HepG2 (cell line): Measurements from ENCODE around the gene CHN2. TPM values are rescaled to one million over a fixed set of nuclear protein-coding genes. Genes with fewer than 3 reads are reported as not detected.

Experiments
- FLYWCH1 ChIP-seq: sonication (generic); formaldehyde crosslinking; IDR thresholded peaks from 2 replicates; pipeline ENCODE4 v1.8.1; 2023; ENCODE audit warnings: mild to moderate bottlenecking, missing genetic modification reagents
- FOXA1 ChIP-seq, 2 experiments: fragments of 450-650 bp in 1 of 2; sonication (generic) in 1 of 2; formaldehyde crosslinking in 1 of 2; IDR thresholded peaks; 2 replicates each; pipeline versions ENCODE4 v1.4.0 to v1.6.1; 2016 to 2020; ENCODE audit warnings: missing genetic modification reagents in 1 of 2
- FOXA3 ChIP-seq: IDR thresholded peaks from 2 replicates; pipeline ENCODE4 v1.6.1; 2016; ENCODE audit warnings: missing genetic modification reagents, missing compliant biosample characterization
- GATAD2A ChIP-seq: IDR thresholded peaks from 2 replicates; pipeline ENCODE4 v1.6.1; 2016
- HOXA3 ChIP-seq: sonication (generic); formaldehyde crosslinking; IDR thresholded peaks from 2 replicates; pipeline ENCODE4 v1.5.0; 2020; ENCODE audit warnings: missing genetic modification reagents
- IRX3 ChIP-seq: sonication (generic); formaldehyde crosslinking; IDR thresholded peaks from 2 replicates; pipeline ENCODE4 v1.8.1; 2023; ENCODE audit warnings: mild to moderate bottlenecking, low read depth, missing genetic modification reagents, borderline replicate concordance
- MEIS1 ChIP-seq: sonication (generic); formaldehyde crosslinking; IDR thresholded peaks from 2 replicates; pipeline ENCODE4 v1.9.0; 2021; ENCODE audit warnings: mild to moderate bottlenecking, missing genetic modification reagents, moderate library complexity, borderline replicate concordance
- NFIC ChIP-seq: IDR thresholded peaks from 2 replicates; pipeline ENCODE4 v1.6.1; 2012; ENCODE audit warnings: mild to moderate bottlenecking, low read length, inconsistent platforms
- PATZ1 ChIP-seq: sonication (generic); formaldehyde crosslinking; IDR thresholded peaks from 2 replicates; pipeline ENCODE4 v1.4.0; 2020; ENCODE audit warnings: missing genetic modification reagents
- RFX3 ChIP-seq: IDR thresholded peaks from 2 replicates; pipeline ENCODE4 v1.6.1; 2016; ENCODE audit warnings: missing biosample characterization, missing genetic modification reagents
- polyA plus RNA-seq, 8 experiments: library from polyadenylated mRNA; depleted of rRNA in 3 of 8; stranded (reverse) in 7 of 8; unstranded in 1 of 8; fragments of >200 nt; fragmentation: Illumina TruSeq in 4 of 8; extraction: Trizol in 4 of 8; gene quantifications; 2 replicates each; pipeline versions ENCODE4 v1.2.1 to v1.2.3, GENCODE V29; 2011 to 2016; ENCODE audit warnings: low read depth in 4 of 8, missing spikeins in 1 of 8, mixed read lengths in 1 of 8; ENCODE audit not compliant: insufficient read depth in 1 of 8
- total RNA-seq, 5 experiments: library from RNA; depleted of rRNA; stranded (reverse); fragments of >200 nt; fragmentation: Illumina TruSeq; extraction: Trizol; gene quantifications; 2 replicates each; pipeline ENCODE4 v1.2.3, GENCODE V29; 2016; ENCODE audit warnings: low read depth in 1 of 5
- TF ChIP-seq, protein P1 (sequence below), 2 experiments: fragments of 450-650 bp in 1 of 2; sonication (generic) in 1 of 2; formaldehyde crosslinking; IDR thresholded peaks; 2 replicates each; pipeline versions ENCODE4 v1.5.0 to v1.8.0; 2020 to 2022; ENCODE audit warnings: mild to moderate bottlenecking in 1 of 2, missing genetic modification reagents in 1 of 2

The CHN2 gene
- total and polyA plus RNA-seq, 2 of the 13 experiments (the other 11 are each of a cell fraction or from before 2014, with no cell fraction given), result 23.5 to 30.5 TPM

- no peak for TF ChIP-seq MEIS1 (CRISPR knock-in tag)
- no peak for TF ChIP-seq HOXA3 (CRISPR knock-in tag)
- TF ChIP-seq IRX3 (CRISPR knock-in tag), result no peak
- TF ChIP-seq, protein P1, sequence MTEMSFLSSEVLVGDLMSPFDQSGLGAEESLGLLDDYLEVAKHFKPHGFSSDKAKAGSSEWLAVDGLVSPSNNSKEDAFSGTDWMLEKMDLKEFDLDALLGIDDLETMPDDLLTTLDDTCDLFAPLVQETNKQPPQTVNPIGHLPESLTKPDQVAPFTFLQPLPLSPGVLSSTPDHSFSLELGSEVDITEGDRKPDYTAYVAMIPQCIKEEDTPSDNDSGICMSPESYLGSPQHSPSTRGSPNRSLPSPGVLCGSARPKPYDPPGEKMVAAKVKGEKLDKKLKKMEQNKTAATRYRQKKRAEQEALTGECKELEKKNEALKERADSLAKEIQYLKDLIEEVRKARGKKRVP (CRISPR knock-in tag; IDR thresholded peaks at IDR 0.05), result 0 out of 4 replicates have a peak, but pooled peaks of 1 of the 2 experiments have one; percentile 22
- TF ChIP-seq NFIC, result 0 out of 2 replicates have a peak, but pooled peaks have one; percentile 19
- TF ChIP-seq RFX3, result no peak
- peak; percentile 33; the same call in 1 of the 2 replicates for TF ChIP-seq PATZ1 (CRISPR knock-in tag)
- TF ChIP-seq FLYWCH1 (CRISPR knock-in tag), result no peak
- peak; percentile 48 for TF ChIP-seq GATAD2A (CRISPR knock-in tag)
- no peak for TF ChIP-seq FOXA1 (IDR thresholded peaks at IDR 0.05)
- TF ChIP-seq FOXA1 (CRISPR knock-in tag; IDR thresholded peaks at IDR 0.05), result 0 out of 2 replicates have a peak, but pooled peaks have one; percentile 36
- TF ChIP-seq FOXA3 (CRISPR knock-in tag), result 0 out of 2 replicates have a peak, but pooled peaks have one; percentile 13
Measured at GRCh38 chr7:29485339-29486190, 291.0 kb downstream of the CHN2 start (continued).
